Suprapubic skin (tissue), 4 donors: ENCODE results near the gene PSPN. TPM values are rescaled to one million over a fixed set of nuclear protein-coding genes. Genes with fewer than 3 reads are reported as not detected.

Experiments used
- DNase-seq, 2 donors: peaks; one replicate each; pipeline ENCODE4 v3.0.0-alpha.2; 2019; ENCODE audit warnings: low spot score in 2 of 2
- H3K27ac ChIP-seq: fragments of 200-600 bp; sonication (generic); one replicate; pipeline ENCODE4 v1.5.1; 2019
- H3K27me3 ChIP-seq: fragments of 200-600 bp; sonication (generic); one replicate; pipeline ENCODE4 v1.5.1; 2019
- H3K36me3 ChIP-seq: fragments of 200-600 bp; sonication (generic); one replicate; pipeline ENCODE4 v1.5.1; 2019
- H3K4me1 ChIP-seq: fragments of 200-600 bp; sonication (generic); one replicate; pipeline ENCODE4 v1.5.1; 2019
- H3K4me3 ChIP-seq: fragments of 200-600 bp; sonication (generic); one replicate; pipeline ENCODE4 v1.5.1; 2019; ENCODE audit warnings: mild to moderate bottlenecking
- H3K9me3 ChIP-seq: fragments of 200-600 bp; sonication (generic); one replicate; pipeline ENCODE4 v1.5.1; 2019
- CTCF ChIP-seq, 2 donors: fragments of 200-600 bp in 1 of 2; fragments of 450-650 bp in 1 of 2; sonication (generic) in 1 of 2; IDR thresholded peaks; one replicate each; pipeline ENCODE4 v1.5.1; 2016 to 2019; ENCODE audit warnings: antibody characterized with exemption in 2 of 2, mild to moderate bottlenecking in 1 of 2, moderate library complexity in 1 of 2
- EP300 ChIP-seq: sonication (generic); formaldehyde crosslinking; IDR thresholded peaks from one replicate; pipeline ENCODE4 v1.6.1; 2017; ENCODE audit warnings: antibody characterized with exemption
- POLR2A ChIP-seq, 2 donors: fragments of 450-650 bp; IDR thresholded peaks; one replicate each; pipeline ENCODE4 v1.6.1; 2017; ENCODE audit warnings: antibody characterized with exemption in 2 of 2, mild to moderate bottlenecking in 2 of 2, moderate library complexity in 2 of 2
- POLR2AphosphoS5 ChIP-seq, 3 donors: sonication (generic); formaldehyde crosslinking; IDR thresholded peaks; one replicate each; pipeline ENCODE4 v1.6.1; 2017; ENCODE audit warnings: antibody characterized with exemption in 3 of 3
- WGBS: methylation state at CpG from one replicate; pipeline ENCODE4 v1.1.5; 2018; 5-methylcytosine and 5-hydroxymethylcytosine counted together
- total RNA-seq, 4 donors: library from RNA; depleted of rRNA; stranded (reverse); fragments of >200 nt; gene quantifications; one replicate each; pipeline ENCODE4 v1.1.0, GENCODE V29; 2016

The PSPN gene
- total RNA-seq, 4 donors from 2014 or later = 0.40 to 1.8 (median 1.4) TPM

GRCh38 chr19:6396305-6396704 is 20.6 kb upstream of the PSPN start:
- Histone ChIP-seq H3K36me3 (no peaks in the 10 kb centered on the region), H3K4me3 (no peak overlapping the region), H3K9me3 (no peaks in the 10 kb centered on the region), H3K27ac (no peak overlapping the region), H3K27me3 (no peaks in the 10 kb centered on the region), H3K4me1 (peaks cover 18% of the 10 kb centered on the region)
- 100% methylated on average over 2 of the region's 12 CpGs for WGBS
- TF ChIP-seq CTCF (IDR thresholded peaks at IDR 0.05) = no peak
- no peak for TF ChIP-seq POLR2AphosphoS5 (IDR thresholded peaks at IDR 0.05)
- DNase-seq = no peak

- no peak overlapping the region for H3K27ac ChIP-seq
- WGBS = 92% methylated on average over 3 of the region's 3 CpGs
- DNase-seq = no peak
- no peaks in the 10 kb centered on the region for H3K27me3 ChIP-seq
- H3K9me3 ChIP-seq = no peaks in the 10 kb centered on the region
- TF ChIP-seq POLR2AphosphoS5 (IDR thresholded peaks at IDR 0.05) (no peak), CTCF (IDR thresholded peaks at IDR 0.05) (no peak), EP300 (no peak), POLR2A (IDR thresholded peaks at IDR 0.05) (no peak)
- H3K36me3 ChIP-seq = peaks cover 4% of the 10 kb centered on the region
- peaks cover 18% of the 10 kb centered on the region for H3K4me1 ChIP-seq
- H3K4me3 ChIP-seq = no peak overlapping the region
Measured at GRCh38 chr19:6394831-6395230, 19.1 kb upstream of the PSPN start.

- H3K4me3 ChIP-seq = peak overlapping the region; percentile 82
- TF ChIP-seq CTCF (IDR thresholded peaks at IDR 0.05) (no peak), POLR2A (IDR thresholded peaks at IDR 0.05) (no peak), POLR2AphosphoS5 (IDR thresholded peaks at IDR 0.05) (no peak), EP300 (no peak)
- no peak for DNase-seq
- H3K36me3 ChIP-seq = peaks cover 13% of the 10 kb centered on the region
- WGBS = 41% methylated on average over 10 of the region's 14 CpGs
- peak overlapping the region; percentile 91 for H3K27ac ChIP-seq
- no peaks in the 10 kb centered on the region for H3K9me3 ChIP-seq
- peaks cover 18% of the 10 kb centered on the region for H3K4me1 ChIP-seq
- no peaks in the 10 kb centered on the region for H3K27me3 ChIP-seq
Measured at GRCh38 chr19:6393983-6394412, 18.3 kb upstream of the PSPN start.

GRCh38 chr19:6393074-6393982 is 17.6 kb upstream of the PSPN start, which contains the start of gene GTF2F1:
Gene GTF2F1 (minus strand): TSS chr19:6393164. CDS start chr19:6392995, 169 bp downstream.
- WGBS = 0% methylated on average over 27 of the region's 69 CpGs
- H3K36me3 ChIP-seq = peaks cover 19% of the 10 kb centered on the region

GRCh38 chr19:6392221-6393073 is 16.7 kb upstream of the PSPN start:
- TF ChIP-seq EP300 = no peak
- no peak for TF ChIP-seq POLR2A (IDR thresholded peaks at IDR 0.05)
- TF ChIP-seq CTCF (IDR thresholded peaks at IDR 0.05) = no peak
- no peak for TF ChIP-seq POLR2AphosphoS5 (IDR thresholded peaks at IDR 0.05)
- whole genome bisulfite sequencing = 6% methylated on average over 29 of the region's 30 CpGs

More at GRCh38 chr19:6393074-6393982, 17.6 kb upstream of the PSPN start, which contains the start of gene GTF2F1:
- Histone ChIP-seq H3K9me3 (no peaks in the 10 kb centered on the region), H3K4me3 (peak within 1 kb of the TSS; percentile 82), H3K4me1 (peaks cover 18% of the 10 kb centered on the region), H3K27me3 (no peaks in the 10 kb centered on the region), H3K27ac (peak within 1 kb of the TSS; percentile 91)
- DNase-seq = peak; percentile 96
- TF ChIP-seq POLR2AphosphoS5 (IDR thresholded peaks at IDR 0.05) (peak in 1 of 3 donors; percentile 56), EP300 (no peak)

More at GRCh38 chr19:6392221-6393073, 16.7 kb upstream of the PSPN start:
- Histone ChIP-seq H3K4me3 (peak overlapping the region; percentile 82), H3K4me1 (peaks cover 18% of the 10 kb centered on the region), H3K27ac (peak overlapping the region; percentile 91), H3K9me3 (no peaks in the 10 kb centered on the region), H3K36me3 (peaks cover 28% of the 10 kb centered on the region), H3K27me3 (no peaks in the 10 kb centered on the region)
- no peak for DNase-seq
